Tibial artery (tissue), 4 donors: ENCODE data around the gene SPDYE18.
"Not testable (repeated sequence)": the region's sequence is repeated elsewhere in the genome, so short reads cannot be mapped to it uniquely, and the experiment has no call there.

Source experiments
- DNase-seq, 2 donors: peaks; one replicate each; pipeline ENCODE4 v3.0.0-alpha.2; 2019
- H3K27ac ChIP-seq, 2 donors: fragments of 200-600 bp; sonication (generic) in 1 of 2; 1 replicate in 1 of 2; 2 replicates in 1 of 2; pipeline ENCODE4 v1.5.1; 2018 to 2019; ENCODE audit warnings: mild to moderate bottlenecking in 1 of 2
- H3K27me3 ChIP-seq, 2 donors: fragments of 200-600 bp; sonication (generic) in 1 of 2; one replicate each; pipeline versions ENCODE4 v1.5.1 to v1.6.0; 2016 to 2019
- H3K36me3 ChIP-seq, 3 donors: fragments of 200-600 bp; sonication (generic) in 2 of 3; one replicate each; pipeline ENCODE4 v1.5.1; 2016 to 2019; ENCODE audit warnings: mild to moderate bottlenecking in 2 of 3
- H3K4me1 ChIP-seq, 4 donors: fragments of 200-600 bp; sonication (generic) in 2 of 4; 1 replicate in 3 of 4; 2 replicates in 1 of 4; pipeline ENCODE4 v1.5.1; 2016 to 2019
- H3K4me3 ChIP-seq, 2 donors: fragments of 200-600 bp; sonication (generic) in 1 of 2; 1 replicate in 1 of 2; 2 replicates in 1 of 2; pipeline ENCODE4 v1.5.1; 2018 to 2019; ENCODE audit warnings: mild to moderate bottlenecking in 2 of 2
- H3K9me3 ChIP-seq, 3 donors: fragments of 200-600 bp; sonication (generic) in 1 of 3; one replicate each; pipeline ENCODE4 v1.5.1; 2016 to 2019
- intact Hi-C: fragments of 100-400 bp; cut with DNase I; formaldehyde crosslinking; loops from one replicate; pipeline ENCODE4 v1.15.0; 2023; ENCODE audit warnings: low total_unique reads

Gene SPDYE18

DNA sequence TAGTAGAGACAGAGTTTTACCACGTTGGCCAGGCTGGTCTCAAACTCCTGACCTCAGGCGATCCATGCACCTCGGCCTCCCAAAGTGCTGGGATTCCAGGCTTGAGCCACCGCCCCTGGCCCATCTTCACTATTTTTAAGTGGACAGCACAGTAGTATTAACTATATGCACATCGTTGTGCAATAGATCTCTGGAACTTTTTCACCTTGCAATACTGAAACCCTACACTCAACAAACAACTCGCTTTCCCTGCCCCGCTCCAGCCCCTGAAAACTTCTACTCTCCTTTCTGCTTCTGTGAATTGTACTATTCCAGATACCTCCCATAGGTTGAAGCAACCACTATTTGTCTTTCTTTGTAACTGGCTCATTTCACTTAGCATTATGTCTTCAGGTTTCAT, 3.5 kb upstream of the SPDYE18 start:
- H3K27me3 ChIP-seq, H3K9me3 ChIP-seq, H3K4me1 ChIP-seq, H3K27ac ChIP-seq, H3K4me3 ChIP-seq, DNase-seq, H3K36me3 ChIP-seq, intact Hi-C loops: not testable (repeated sequence)

DNA sequence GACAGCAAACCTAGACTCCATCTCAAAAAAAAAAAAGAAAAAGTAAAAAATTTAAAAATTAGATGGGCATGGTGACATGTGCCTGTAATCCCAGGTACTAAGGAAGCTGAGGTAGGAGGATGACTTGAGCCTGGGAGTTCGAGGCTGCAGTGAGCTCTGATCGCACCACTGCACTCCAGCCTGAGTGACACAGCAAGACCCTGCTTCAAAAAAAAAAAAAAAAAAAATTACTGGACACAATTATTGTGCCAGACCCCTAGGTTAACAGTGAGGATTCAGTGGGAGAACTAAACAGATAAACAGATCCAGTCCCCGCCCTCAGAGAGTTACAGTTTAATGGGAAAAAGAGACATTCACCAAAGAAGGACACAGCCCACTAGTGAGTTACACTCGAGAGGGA, 1.4 kb upstream of the SPDYE18 start:
- H3K36me3 ChIP-seq, H3K4me3 ChIP-seq, H3K4me1 ChIP-seq, H3K27ac ChIP-seq, DNase-seq, H3K9me3 ChIP-seq, intact Hi-C loops, H3K27me3 ChIP-seq: not testable (repeated sequence)

DNA sequence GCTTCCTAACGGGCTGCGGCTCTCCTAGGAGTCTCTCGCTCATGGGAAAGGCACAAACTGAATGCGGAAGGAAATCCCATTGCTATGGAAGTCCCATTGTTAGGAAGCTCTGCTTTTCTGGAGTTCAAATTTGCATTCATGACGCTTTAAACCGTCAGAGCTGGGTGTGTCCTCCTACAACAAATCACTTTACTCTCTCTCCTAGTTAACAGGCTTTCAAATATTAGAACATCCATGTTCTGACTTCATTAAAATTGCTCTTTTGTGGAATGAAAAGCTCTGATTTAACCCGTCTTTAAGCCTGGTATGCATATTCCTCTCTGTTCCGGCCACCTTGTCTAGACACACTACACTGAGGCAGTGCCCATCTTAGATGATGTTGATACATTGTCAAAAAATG, 30.1 kb downstream of the SPDYE18 start, which contains the start of gene SPDYE17:
SPDYE17 (minus strand) TSS at position 101 of the 400 bp plus-strand sequence. CDS start 1,791 bp downstream, outside the sequence.
- H3K27ac ChIP-seq, H3K9me3 ChIP-seq, H3K4me3 ChIP-seq, H3K36me3 ChIP-seq, DNase-seq, H3K27me3 ChIP-seq, H3K4me1 ChIP-seq, intact Hi-C loops: not testable (repeated sequence)

DNA sequence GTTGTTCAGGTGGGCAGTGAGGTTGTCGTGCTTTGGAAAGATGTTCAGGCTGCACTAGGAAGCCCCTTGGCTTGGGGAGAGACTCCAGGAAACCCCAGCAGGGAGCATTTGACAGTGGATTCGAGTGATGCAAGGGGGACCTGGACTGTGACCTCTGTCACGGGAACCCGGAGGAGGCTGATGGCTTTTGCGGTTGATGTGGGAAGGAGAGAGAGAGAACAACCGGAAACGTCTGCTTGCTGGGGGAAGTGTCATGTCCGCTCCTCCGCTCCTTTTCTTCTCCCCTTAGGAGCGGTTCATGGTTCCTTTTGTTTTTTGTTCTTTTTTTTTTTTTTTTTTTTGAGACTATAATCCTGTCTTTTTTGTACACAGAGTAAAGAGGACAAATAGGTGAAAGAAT, 36.0 kb downstream of the SPDYE18 start:
- H3K27ac ChIP-seq, H3K9me3 ChIP-seq, H3K27me3 ChIP-seq, intact Hi-C loops, H3K4me1 ChIP-seq, H3K4me3 ChIP-seq, H3K36me3 ChIP-seq, DNase-seq: not testable (repeated sequence)

DNA sequence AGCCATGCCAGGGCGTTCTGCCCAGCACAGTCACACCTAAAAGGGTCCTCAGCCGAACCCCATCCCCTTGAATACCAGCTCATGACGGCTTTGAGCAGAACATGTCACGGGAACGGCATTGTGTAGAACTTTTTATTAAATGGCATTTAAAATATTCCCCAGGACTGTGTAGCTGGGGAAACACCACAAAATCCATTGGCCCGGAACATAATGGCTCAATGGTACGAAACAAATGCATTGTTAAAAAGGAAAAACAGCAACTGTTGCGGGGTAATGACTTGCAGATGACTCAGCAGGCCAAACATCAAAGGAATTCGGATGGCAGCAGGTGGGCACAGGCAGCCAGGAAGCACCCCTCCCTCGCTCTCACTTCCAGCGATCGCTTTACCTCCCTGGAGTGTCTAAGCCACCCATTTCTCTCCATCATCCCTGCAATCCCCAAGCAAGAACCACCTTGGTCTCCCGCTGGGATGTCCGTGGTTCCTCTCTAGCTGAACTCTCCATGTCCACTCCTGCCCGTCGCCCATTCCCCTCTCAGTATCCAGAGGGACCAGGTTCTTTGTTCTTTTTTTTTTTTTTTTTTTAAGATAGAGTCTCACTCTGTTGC, 52.2 kb downstream of the SPDYE18 start:
- H3K27ac ChIP-seq, intact Hi-C loops, H3K4me1 ChIP-seq, H3K27me3 ChIP-seq, H3K9me3 ChIP-seq, H3K36me3 ChIP-seq, H3K4me3 ChIP-seq, DNase-seq: not testable (repeated sequence)

DNA sequence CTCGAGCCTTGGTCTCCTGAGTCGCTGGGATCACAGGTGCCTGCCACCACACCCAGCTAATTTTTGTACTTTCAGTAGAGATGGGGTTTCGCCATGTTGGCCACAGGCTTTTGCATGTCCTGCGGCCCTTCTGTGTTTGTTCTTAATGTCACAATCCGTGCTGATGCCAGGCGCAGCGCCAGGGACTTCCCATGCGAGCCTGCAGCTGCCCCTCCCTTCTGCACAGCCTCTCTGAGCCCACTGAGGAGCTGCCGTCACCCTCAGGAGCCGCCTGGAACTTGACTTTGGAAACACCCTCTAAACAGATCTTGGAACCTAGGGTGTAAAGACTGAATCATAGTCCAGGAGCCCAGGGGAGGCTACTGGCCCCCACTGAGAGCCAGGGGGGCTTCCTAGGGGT, 54.4 kb downstream of the SPDYE18 start:
- H3K4me1 ChIP-seq, H3K9me3 ChIP-seq, H3K4me3 ChIP-seq, intact Hi-C loops, H3K27me3 ChIP-seq: not testable (repeated sequence)
- H3K36me3 ChIP-seq = peaks cover 0 to 18% (median under 1%) of the 10 kb centered on the region in 3 donors
- peak; percentile 90 to 93 for DNase-seq
- H3K27ac ChIP-seq = peak overlapping the region in 1 of 2 donors; percentile 33

DNA sequence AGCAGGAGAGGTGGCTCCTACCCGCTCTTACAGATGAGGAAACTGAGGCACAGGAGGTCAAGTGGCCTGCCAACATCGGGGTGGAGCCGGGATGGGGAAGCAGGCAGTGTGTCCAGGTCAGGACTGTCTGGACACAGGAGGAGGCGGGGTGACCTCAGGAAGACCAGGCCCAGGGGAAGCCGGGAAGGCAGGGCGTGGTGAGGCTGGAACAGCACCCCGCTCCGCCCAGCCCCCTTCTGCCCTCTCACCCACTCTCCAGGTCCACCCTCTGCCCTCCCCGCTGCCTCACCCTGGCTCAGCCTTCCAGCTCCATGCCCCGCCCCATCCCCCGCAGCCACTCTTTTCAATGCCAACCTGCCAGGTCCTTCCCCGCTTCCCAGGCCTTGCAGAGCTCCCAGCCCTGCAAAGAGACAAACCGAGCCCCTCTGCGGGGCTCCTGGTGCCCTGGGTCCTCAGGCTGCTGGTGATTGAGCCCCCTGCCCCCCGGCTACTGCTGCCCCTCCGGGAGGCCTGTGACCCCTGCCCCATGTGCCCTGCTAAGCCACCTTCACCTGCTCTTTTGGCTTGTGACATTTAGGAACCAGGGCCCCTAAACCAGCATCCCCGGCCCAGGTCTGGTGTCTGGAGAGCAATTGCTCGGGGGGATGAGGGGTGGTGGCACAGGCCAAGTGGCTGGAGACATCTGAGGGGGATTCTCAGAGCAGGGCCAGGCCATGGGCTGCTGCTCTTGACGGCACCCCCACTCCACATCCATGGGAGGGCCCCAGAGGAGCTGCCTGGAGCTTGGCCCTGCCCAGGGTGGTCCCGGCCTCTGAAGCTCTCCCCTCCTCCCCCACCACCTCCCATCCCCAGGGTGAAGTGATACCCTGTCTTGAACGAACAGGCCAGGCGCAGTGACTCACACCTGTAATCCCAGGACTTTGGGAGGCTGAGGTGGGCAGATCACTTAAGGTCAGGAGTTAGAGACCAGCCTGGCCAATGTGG, 55.9 kb downstream of the SPDYE18 start:
- H3K27ac ChIP-seq, intact Hi-C loops, DNase-seq, H3K27me3 ChIP-seq, H3K4me3 ChIP-seq, H3K4me1 ChIP-seq, H3K9me3 ChIP-seq: not testable (repeated sequence)
- peaks cover 0 to 30% (median 7%) of the 10 kb centered on the region in 3 donors for H3K36me3 ChIP-seq

DNA sequence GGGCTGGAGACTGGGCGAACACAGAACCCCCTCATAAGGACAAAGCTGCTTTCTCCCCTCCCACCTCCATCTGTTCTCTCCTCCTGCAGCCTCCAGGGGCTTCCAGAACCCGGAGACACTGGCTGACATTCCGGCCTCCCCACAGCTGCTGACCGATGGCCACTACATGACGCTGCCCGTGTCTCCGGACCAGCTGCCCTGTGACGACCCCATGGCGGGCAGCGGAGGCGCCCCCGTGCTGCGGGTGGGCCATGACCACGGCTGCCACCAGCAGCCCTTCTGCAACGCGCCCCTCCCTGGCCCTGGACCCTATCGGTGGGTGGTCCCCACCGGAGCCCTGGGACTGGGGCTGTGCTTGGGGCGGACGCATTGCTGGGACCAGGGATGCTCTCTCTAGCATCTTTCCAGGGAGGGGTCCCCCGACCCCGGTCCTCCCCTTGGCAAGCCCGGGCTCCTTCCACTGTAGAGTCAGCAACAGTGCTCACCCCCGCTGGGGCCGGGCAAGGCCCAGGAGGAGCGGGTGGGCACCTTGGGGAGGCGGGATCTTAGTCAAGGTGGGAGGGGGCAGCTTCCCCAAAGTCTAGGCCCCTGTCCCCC, 56.8 kb downstream of the SPDYE18 start:
- H3K27ac ChIP-seq, intact Hi-C loops, H3K4me1 ChIP-seq, H3K27me3 ChIP-seq, H3K4me3 ChIP-seq, H3K9me3 ChIP-seq, DNase-seq: not testable (repeated sequence)
- H3K36me3 ChIP-seq = peaks cover 0 to 30% (median 7%) of the 10 kb centered on the region in 3 donors

DNA sequence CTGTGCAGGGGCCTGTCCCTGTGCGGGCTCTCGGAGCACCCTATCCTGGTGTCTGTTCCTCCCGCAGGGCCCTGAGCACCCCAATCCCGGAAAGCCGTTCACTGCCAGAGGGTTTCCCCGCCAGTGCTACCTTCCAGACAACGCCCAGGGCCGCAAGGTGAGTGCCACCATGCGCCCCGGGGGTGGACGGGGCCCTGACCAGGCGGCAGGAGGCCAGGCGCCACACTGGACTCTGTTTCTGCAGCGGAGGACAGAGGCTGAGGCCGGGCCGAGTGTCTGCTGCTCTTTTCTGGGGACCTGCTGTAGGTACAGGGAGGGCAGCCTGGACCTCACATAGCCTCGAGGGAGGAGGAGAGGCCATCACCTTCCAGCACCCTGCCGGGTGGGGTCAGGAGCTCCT, 58.2 kb downstream of the SPDYE18 start:
- H3K27me3 ChIP-seq, H3K9me3 ChIP-seq, intact Hi-C loops, H3K4me1 ChIP-seq, H3K27ac ChIP-seq, DNase-seq, H3K4me3 ChIP-seq: not testable (repeated sequence)
- H3K36me3 ChIP-seq = peaks cover 0 to 30% (median 7%) of the 10 kb centered on the region in 3 donors

DNA sequence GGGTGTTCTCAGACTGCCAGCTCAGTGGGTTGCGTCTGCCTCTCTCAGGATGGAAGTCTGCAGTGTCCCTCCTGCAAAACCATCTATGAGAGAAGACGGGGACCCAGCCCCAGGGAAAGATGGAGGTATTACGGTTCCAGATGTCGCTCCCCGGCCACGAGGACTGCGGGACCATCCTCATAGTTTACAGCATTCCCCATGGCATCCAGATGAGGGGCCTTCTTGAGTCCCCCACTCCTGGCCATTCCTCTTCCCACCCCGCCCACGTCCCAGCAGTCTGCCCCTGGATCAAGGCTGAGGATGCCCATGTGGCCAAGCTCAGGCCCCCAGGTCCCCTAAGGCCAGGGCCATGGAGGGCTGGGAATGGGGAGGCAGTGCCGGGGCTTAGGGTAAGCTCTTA, 59.1 kb downstream of the SPDYE18 start:
- H3K4me3 ChIP-seq, H3K4me1 ChIP-seq, H3K27ac ChIP-seq, intact Hi-C loops, H3K27me3 ChIP-seq, H3K9me3 ChIP-seq, DNase-seq: not testable (repeated sequence)
- H3K36me3 ChIP-seq = peaks cover 0 to 30% (median 7%) of the 10 kb centered on the region in 3 donors

DNA sequence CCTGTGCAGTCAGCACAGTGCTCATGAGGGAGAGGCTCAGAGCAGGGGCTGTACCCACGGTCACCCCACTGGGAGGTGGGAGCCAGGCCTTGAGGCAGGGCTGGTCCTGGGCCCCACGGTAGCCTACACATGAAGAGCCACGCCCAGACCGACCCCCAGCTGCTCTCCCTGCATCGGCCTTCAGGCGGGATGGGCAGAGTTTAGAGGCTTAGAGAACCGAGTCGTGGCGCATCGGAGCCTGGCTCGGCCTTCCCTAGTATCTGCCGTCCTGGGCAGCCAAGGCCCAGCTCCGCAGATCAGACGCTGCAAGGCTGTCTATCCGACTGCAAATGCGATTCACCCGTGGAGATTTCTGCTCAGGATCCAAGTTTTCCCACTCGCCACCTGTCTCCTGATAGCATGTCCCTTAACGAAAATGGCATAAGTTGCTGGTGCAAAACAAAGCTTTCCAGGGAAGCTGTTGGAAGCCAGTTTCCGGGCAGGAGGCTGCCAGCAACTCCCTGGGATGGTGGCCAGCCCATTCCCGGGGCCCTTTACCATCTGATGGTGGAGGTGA, 59.6 kb downstream of the SPDYE18 start:
- DNase-seq, intact Hi-C loops: not testable (repeated sequence)

DNA sequence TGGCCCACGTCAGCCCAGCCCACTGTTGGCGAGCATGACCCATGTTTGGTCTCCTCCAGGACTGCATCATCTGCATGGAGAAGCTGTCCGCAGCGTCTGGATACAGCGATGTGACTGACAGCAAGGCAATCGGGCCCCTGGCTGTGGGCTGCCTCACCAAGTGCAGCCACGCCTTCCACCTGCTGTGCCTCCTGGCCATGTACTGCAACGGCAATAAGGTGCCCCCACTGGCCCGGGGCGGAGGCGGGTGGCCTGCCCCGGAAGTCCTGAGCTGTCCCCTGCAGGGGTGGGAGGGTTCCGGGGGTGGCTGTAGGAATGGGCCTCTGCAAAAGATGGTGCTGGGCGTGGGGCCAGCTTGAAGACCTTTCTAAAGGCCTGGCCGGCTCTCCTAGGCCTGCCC, 60.3 kb downstream of the SPDYE18 start:
- DNase-seq, H3K27me3 ChIP-seq, H3K9me3 ChIP-seq, H3K4me3 ChIP-seq, H3K27ac ChIP-seq, H3K4me1 ChIP-seq, intact Hi-C loops: not testable (repeated sequence)
- H3K36me3 ChIP-seq = peaks cover 0 to 30% (median 7%) of the 10 kb centered on the region in 3 donors

More for the DNA sequence above, 59.6 kb downstream of the SPDYE18 start:
- not testable (repeated sequence) for H3K27me3 ChIP-seq, H3K4me3 ChIP-seq, H3K27ac ChIP-seq, H3K9me3 ChIP-seq, H3K4me1 ChIP-seq
- H3K36me3 ChIP-seq = peaks cover 0 to 30% (median 7%) of the 10 kb centered on the region in 3 donors
